H1 (cell line): ENCODE results near the gene MRPL52. TPM values are rescaled to one million over a fixed set of nuclear protein-coding genes. Genes with fewer than 3 reads are reported as not detected.

Source experiments
- CBX5 ChIP-seq: fragments of 300-800, 300-1000 bp; sonication (generic); IDR thresholded peaks from 2 replicates; pipeline ENCODE4 v1.7.1; 2016; ENCODE audit warnings: antibody characterized with exemption, low read length, low read depth
- EP300 ChIP-seq, 2 experiments: IDR thresholded peaks; 1 replicate in 1 of 2; 2 replicates in 1 of 2; pipeline ENCODE4 v1.6.1; 2011 to 2012; ENCODE audit warnings: low read depth in 2 of 2, low read length in 2 of 2, mild to moderate bottlenecking in 2 of 2, borderline replicate concordance in 1 of 2, inconsistent platforms in 1 of 2, moderate library complexity in 1 of 2
- GTF2F1 ChIP-seq: IDR thresholded peaks from 2 replicates; pipeline ENCODE4 v1.6.1; 2012; ENCODE audit warnings: low read depth, low read length, improper control_type of control experiment, borderline replicate concordance
- KDM4A ChIP-seq: IDR thresholded peaks from one replicate; pipeline ENCODE4 v1.7.1; 2012; ENCODE audit warnings: low read depth, mild to moderate bottlenecking, moderate library complexity, low read length, inconsistent platforms; ENCODE audit not compliant: severe bottlenecking
- SAP30 ChIP-seq: fragments of 300-600 bp; sonication (generic); IDR thresholded peaks from 2 replicates; pipeline ENCODE4 v1.7.1; 2012; ENCODE audit warnings: low read length, moderate library complexity, mild to moderate bottlenecking, inconsistent platforms; ENCODE audit not compliant: insufficient read depth, insufficient replicate concordance
- polyA plus RNA-seq, 7 experiments: library from polyadenylated mRNA; depleted of rRNA in 3 of 7; stranded (reverse) in 5 of 7; unstranded in 2 of 7; fragments of >200 nt in 5 of 7; fragments of 200-250 nt in 2 of 7; gene quantifications; 1 replicate in 5 of 7; 2 replicates in 1 of 7; 4 replicates in 1 of 7; pipeline versions ENCODE4 v1.2.1 to v1.2.3, GENCODE V29; 2011 to 2013; ENCODE audit warnings: missing spikeins in 2 of 7, mixed read lengths in 2 of 7
- total RNA-seq: library from RNA; stranded (reverse); fragmentation: NEBNext Ultra II Directional; extraction: Animal tissue kit (Norgen Biotek cat#: 25700); gene quantifications from 2 replicates; pipeline ENCODE4 v1.2.1, GENCODE V29; 2021

The MRPL52 gene
- total and polyA plus RNA-seq, 2 of the 8 experiments (the other 6 are each of a cell fraction or from before 2014, with no cell fraction given) = 70.5 to 176 TPM

DNA sequence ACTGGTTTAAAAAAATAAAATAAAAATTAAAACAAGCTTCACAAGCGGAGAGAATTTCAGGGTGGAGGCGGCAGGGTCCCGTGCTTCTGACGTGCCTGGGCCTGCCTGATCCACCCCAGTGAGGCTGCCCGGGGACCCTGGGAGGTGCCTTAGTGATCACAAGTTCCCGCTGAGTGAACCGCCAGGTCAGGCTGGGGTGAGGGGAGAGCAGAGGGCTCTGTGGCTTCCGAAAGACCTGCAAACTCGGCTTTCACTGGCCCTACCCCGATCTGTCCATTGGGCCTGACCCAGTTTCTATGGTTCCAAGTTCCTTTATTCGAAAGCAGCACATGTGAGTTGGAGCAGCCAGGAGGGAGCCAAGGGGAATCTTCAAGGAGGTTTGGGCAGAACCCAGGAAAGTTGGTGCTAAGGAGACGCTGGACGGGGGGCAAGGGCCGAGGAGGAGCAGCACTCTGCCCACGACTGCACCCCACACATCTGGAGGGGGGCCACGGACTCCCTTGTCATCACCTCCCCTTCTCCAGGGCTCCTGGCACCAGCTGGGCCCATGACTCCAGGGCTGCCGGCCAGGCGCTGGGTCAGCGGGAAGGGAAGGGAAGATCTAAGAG, 19.6 kb downstream of the MRPL52 start (continued):
- TF ChIP-seq GTF2F1 (no peak), CBX5 (no peak), SAP30 (no peak), KDM4A (no peak), EP300 (IDR thresholded peaks at IDR 0.05; ENCODE audit: borderline replicate concordance in 1 of 2, low read depth in 2 of 2, low read length in 2 of 2) (no peak)
